NB4 (cell line): ENCODE data around the gene ADPRM.

ENCODE experiments used
- DNase-seq: peaks from one replicate; pipeline ENCODE4 v3.0.0; 2010; ENCODE audit warnings: low read depth
- H3K4me3 ChIP-seq: one replicate; pipeline ENCODE4 v1.5.1; 2011; ENCODE audit warnings: mild to moderate bottlenecking, low read depth, low read length, moderate library complexity
- CTCF ChIP-seq: IDR thresholded peaks from one replicate; pipeline ENCODE4 v1.5.1; 2012; ENCODE audit warnings: low read depth, low read length
- MYC ChIP-seq: IDR thresholded peaks from 2 replicates; pipeline ENCODE4 v1.6.1; 2011; ENCODE audit warnings: low read depth, low read length
- POLR2A ChIP-seq: IDR thresholded peaks from 2 replicates; pipeline ENCODE4 v1.6.1; 2011; ENCODE audit warnings: mild to moderate bottlenecking; ENCODE audit not compliant: insufficient read length; ENCODE audit errors: extremely low read depth
- TF ChIP-seq, protein P1 (sequence below): IDR thresholded peaks from 2 replicates; pipeline ENCODE4 v1.6.1; 2011; ENCODE audit warnings: low read depth, low read length

The ADPRM gene

DNA sequence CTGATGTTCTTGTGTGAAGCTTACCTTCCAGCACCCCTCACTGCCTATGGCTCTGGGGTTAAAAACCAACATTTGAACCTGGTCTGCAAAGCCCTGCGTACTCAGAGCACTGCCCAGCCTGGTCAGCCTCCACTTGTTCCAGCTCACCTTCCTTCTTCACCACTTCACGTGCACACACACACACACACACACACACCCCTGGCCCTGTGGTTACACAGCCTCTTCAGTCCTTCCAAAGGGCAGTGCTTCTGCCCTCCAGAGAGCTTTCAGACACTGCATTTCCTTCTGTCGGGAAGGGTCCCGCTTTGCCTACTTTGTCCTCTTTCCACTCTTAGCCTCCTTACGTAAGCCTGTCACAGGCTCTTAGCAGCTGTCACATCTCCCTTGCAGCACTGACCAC lies 42.0 kb downstream of the ADPRM start:
- no peak overlapping the region for H3K4me3 ChIP-seq
- no peak for DNase-seq
- TF ChIP-seq POLR2A (no peak), MYC (no peak), CTCF (no peak)
- TF ChIP-seq, protein P1, sequence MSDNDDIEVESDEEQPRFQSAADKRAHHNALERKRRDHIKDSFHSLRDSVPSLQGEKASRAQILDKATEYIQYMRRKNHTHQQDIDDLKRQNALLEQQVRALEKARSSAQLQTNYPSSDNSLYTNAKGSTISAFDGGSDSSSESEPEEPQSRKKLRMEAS: no peak

DNA sequence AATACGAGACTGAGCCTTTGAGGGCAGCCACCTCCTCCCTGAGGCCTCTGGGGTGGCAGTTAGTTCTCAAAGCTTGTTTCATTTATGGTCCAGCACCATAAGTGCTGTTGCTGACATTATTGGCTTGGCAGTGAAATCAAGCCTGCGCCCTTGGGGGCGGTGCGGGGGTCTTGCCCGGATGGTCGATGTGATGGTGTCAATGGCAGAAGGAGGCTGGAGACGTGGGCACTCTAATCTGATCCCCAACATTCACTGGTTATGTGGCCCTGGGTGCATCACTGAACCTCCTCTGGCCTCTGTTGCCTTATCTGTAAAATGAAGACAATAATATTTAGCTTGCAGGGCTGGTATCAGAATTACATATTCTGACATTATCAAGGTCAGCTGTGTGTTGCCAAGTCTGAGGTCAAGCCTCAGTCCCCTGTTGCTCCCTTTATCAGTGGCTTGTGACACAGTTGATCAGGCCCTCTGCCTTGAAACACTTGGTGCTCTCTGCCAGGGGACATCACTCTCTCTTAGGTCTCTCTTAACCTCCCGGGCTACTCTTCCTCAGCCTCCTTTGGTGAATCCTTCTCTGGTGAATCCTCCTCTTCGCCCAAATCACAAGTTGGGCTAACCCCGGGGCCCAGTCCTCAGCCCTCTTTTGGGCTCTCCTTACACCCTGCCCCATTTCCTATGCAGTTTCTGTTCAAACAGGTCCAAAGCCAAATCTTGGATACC lies 44.2 kb downstream of the ADPRM start:
- DNase-seq: no peak
- H3K4me3 ChIP-seq: no peak overlapping the region
- TF ChIP-seq POLR2A (no peak), CTCF (no peak)

DNA sequence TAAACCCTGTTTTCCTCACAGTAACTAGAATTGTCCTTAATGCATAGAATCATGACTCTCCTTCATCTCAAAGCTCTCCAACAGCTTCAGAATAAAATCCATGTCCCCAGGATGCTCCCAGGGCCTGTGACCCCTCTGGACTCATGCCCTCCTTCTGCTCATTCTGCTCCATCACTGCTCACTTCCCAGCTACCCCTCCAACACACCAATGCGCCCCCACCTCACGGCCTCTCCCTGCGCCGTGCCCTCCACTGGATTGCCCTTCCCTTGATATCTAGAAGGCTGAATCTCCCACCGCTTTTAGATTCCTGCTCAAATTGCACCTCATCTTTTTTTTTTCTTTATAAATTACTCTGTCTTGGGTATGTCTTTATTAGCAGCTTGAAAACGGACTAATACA lies 45.0 kb downstream of the ADPRM start:
- TF ChIP-seq CTCF: no peak
- TF ChIP-seq, protein P1: no peak
- TF ChIP-seq POLR2A: no peak
- no peak for TF ChIP-seq MYC
- no peak for DNase-seq
- H3K4me3 ChIP-seq: no peak overlapping the region

DNA sequence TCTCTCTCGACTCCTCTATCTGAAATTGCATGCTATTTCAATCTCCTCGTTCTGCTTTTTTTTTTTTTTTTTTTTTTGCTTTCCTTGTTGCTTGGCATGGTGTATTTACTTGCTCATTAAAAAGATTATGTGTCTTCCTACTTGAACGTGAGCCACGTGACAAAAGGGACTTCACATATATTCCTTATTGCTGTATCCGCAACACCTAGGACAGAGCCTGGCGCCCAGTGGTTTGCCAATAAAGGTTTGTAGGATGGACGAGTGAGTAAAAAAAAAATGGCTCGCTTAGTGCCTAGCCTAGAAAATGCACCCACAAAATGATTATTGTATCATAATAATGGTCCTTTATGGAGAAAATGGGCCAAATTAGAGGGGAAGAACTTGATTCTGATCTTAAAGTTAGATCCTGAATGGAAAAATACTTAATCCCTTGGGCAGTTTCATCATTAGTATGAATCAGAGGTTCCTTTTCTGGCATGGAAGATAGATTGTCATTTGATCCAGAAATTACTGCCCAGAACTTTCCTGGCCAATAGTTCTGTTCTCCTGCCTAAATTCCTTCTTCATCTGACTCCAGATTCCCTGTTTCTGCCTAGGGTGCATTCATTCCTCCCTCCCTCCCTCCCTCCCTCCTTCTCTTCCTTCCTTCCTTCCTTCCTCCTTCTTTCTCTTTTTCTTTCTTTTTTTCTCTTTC lies 46.1 kb downstream of the ADPRM start:
- DNase-seq: no peak
- H3K4me3 ChIP-seq: no peak overlapping the region
- TF ChIP-seq MYC: no peak
- no peak for TF ChIP-seq CTCF
- no peak for TF ChIP-seq POLR2A
- TF ChIP-seq, protein P1: no peak

DNA sequence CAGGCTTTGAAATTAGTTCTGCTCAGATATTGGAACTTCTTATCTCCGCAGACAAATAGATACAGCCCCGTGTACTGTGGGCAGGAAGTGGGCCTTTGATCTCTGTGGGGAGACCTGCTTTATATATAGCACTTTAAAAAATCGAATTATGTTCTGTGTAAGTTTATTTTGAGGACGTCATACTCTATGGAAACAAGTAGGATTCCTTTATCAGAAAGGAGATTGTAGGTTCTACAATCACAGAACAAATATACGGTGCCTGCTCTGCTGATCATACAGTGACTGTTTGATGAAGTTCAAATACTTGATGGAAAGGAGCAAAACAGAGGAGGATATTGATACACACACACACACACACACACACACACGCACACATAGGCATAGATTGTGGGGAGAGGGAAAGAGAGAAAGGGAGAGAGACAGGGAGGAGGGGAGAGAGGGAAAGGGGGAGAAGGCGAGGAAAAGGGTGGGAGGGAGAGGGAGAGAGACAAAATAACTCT lies 47.2 kb downstream of the ADPRM start:
- DNase-seq: no peak
- TF ChIP-seq POLR2A: no peak
- TF ChIP-seq, protein P1: no peak
- TF ChIP-seq MYC: no peak
- TF ChIP-seq CTCF: no peak
- H3K4me3 ChIP-seq: no peak overlapping the region
